HG03354 (cell line): ENCODE results near the gene DPY19L1.
A peak's percentile ranks its signal among the peaks of the same experiment; 100 is the strongest.
"Not testable (repeated sequence)": the region's sequence is repeated elsewhere in the genome, so short reads cannot be mapped to it uniquely, and the experiment has no call there.

Source experiments
- ATAC-seq: cut with Tn5 transposase; IDR thresholded peaks from one replicate; pipeline ENCODE4 v1.9.1; 2021; ENCODE audit warnings: mild to moderate bottlenecking; ENCODE audit not compliant: unreplicated experiment, poor library complexity, severe bottlenecking

DPY19L1 gene

DNA sequence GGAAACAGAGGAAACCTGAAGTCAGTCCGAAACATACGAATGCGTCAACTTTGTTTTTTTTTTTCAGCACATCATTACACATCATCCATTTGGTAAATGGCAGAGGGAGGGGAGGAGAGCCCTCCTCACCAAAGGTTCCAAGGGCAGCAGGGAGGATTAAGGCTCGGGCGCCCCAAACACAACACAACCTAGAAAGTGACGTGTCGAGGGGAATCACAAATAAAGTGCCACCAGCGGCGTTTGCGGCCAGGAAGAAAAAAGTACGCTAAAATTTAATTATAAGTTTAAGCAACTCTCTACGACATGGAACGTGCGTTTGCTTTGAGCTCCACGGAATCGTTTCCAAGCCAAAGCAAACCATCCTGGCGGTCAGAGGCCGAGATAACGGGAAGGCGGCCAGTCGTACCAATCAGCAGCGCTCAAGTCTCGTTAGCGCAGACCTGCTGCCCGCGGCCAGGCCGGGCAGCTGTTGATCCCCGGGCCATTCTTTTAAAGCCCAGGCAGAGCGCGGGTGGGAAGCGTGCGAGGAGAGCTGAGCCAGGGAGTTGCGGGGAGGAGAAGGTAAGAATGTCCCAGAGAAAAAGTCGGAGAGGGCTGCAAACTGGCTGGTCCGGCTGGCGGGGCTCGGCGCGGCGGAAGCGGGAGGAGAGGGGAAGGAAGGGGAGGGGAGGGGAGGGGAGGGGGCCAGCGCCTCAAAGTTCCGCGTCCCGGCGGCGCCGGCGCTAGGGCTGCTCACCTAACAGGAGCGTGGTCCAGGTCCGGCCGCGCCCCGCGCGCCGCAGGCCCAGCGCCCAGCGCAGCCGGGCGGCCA lies 719 bp downstream of the DPY19L1 start:
- ATAC-seq: peak; percentile 26

- ATAC-seq: peak; percentile 26
Measured at GRCh38 chr7:35035511-35035961, 1.7 kb downstream of the DPY19L1 start.

GRCh38 chr7:35032166-35032565 lies 5.1 kb downstream of the DPY19L1 start:
- ATAC-seq: no peak

DNA sequence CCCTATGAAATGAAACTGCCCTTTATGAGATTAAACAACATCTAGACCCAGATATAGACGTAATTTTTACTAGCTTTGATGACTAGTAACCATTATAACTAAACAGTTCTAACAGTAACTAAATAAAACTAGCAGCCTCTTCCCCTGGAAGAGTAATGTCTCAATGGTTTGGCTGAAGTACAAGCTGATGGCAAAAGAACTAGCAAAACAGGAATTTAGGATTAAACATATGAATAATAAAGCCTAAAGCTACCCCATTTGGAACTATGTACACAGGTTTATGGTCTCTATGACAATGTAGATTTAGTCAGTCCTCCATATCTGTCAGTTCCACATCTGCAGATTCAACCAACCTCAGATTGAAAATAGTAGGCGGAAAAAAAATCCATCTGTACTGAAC lies 6.4 kb downstream of the DPY19L1 start:
- ATAC-seq: no peak

DNA sequence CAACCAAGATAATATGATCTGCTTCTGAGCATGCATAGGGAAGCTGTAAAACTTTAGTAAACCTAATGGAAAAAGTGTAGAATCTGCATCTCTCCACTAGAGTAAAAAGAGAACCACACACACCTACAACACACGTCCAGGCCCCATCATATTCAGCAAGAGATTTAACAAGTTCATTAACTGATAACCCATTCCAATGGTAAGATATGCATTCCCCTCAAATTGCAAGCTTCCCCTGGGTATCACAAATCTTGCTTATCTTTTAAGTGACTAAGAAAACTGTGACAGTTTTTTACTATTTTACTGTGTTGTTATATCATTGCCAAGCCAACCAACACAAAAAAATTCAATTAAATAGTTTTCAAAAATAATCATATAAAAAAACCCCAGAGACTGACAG lies 8.0 kb downstream of the DPY19L1 start:
- no peak for ATAC-seq

- ATAC-seq: no peak
Measured at GRCh38 chr7:35026150-35026549, 11.1 kb downstream of the DPY19L1 start.

- no peak for ATAC-seq
Measured at GRCh38 chr7:35025369-35025870, 11.9 kb downstream of the DPY19L1 start.

- ATAC-seq: no peak
Measured at GRCh38 chr7:35024298-35024697, 13.0 kb downstream of the DPY19L1 start.

DNA sequence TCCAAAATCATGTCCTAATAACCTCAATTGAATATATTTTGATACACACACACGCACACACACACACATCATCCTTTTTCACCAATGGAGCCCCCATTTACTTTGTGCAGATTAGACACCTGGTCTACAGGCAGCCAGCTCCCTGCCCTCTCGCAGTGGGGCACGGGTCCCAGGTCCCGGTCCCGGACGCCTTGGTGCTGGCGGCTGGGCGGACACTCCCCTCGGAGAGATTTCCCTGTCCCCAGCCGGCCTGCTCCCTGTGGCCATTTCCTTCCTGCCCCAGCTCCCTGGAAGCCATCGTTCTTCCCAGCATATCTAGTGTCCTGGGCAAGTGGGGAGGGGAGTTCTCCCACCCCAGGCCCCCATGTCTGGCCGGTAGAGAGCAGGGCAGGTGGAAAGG lies 14.6 kb downstream of the DPY19L1 start:
- ATAC-seq: no peak

DNA sequence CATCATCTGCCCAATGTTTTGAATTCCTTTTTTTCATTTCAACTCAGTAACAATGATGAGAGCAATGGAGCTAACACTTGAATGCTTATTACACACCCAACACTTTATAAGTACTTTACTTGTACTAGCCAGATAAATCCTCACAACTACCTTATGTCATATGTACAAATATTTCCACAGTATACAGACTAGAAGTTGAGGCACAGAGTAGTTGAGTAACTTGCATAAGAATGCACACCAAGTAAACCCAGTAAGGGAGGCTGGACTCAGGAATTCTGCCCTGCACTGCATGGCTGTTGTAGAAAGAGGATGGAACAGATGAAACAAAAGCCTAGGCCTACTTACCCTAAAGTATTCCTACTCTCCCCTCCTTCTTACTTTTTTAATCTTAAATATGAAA lies 15.8 kb downstream of the DPY19L1 start:
- ATAC-seq: no peak

GRCh38 chr7:35019801-35020200 lies 17.5 kb downstream of the DPY19L1 start:
- ATAC-seq: no peak

DNA sequence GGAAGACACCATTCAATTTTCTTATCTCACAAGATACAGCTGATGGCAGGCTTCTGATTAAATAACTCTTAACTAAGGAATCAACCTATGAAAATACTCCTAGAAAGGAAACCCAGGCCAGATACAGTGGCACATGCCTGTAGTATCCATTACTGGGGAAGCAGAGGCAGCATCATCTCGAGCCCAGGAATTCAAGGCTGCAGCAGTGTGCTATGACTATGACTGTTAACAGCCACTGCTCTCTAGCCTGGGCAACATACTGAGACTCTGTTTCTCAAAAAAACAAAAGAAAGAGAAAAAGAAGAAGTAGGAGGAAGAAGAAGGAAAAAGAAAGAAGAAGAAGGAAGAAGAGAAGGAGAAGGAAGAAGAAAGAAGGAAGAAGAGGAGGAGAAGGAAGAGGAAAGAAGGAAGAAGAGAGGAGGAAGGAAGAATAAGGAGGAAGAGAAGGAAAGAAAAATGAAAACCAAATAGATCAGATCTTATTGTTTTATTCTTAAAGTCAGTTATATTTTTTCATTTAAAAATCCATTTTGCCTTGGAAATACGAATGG lies 18.0 kb downstream of the DPY19L1 start:
- no peak for ATAC-seq

DNA sequence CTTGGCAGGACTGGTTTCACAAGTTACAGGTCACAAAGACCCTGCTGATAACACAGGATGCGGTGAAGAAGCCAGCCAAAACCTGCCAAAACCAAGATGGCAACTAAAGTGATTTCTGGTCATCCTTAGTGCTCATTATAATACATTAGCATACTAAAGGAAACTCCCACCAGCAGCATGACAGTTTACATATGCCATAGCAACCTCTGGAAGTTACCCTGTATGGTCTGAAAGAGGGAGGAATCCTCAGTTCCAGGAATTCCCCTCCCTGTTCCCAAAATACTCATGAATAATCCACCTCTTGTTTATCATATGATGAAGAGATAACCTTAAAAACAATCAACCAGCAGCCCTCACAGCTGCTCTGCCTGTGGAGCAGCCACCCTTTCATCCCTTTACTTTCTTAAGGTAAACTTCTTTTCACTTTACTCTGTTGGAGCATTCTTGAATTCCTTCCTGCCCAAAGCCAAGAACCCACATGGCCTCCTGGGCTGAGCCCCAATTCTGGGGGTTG lies 21.9 kb downstream of the DPY19L1 start:
- ATAC-seq: no peak

- no peak for ATAC-seq
Measured at GRCh38 chr7:35012160-35012559, 25.1 kb downstream of the DPY19L1 start.

DNA sequence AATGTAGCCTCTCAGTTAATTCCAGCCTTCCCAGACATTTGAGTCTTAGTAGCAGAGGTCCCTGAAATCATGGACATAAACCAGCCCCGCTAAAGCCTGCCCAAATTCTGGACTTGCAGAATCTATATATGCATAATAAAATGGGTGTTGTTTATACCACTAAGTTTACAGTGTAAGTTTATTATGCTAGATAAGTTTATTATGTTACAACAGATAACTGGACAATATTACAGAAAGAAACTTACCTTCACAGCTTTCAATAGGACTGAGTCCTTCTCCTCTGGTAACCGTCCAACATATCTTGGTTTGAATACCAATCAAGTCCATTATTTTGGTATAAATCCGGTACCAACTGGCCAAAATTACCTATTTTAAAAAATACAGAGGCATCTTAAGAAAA lies 26.2 kb downstream of the DPY19L1 start:
- ATAC-seq: no peak

DNA sequence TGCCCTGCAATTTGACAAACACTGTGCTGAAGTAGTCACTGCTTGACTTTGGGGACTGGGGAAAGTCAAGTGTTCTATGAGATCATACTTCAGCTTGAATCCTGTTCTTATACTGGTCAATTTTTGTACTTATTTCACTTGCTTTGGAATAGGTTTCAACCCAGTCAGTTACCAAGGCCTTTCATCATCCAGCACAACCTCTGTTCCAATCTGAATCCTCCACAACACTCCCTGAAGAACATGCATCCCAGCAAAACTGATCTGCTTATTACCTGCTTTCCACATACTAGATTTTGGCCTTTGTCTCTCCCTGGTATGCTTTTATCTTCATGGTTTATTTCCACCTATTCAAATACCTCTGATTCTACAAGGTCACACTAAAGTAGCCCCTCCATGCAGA lies 29.5 kb downstream of the DPY19L1 start:
- ATAC-seq: no peak

DNA sequence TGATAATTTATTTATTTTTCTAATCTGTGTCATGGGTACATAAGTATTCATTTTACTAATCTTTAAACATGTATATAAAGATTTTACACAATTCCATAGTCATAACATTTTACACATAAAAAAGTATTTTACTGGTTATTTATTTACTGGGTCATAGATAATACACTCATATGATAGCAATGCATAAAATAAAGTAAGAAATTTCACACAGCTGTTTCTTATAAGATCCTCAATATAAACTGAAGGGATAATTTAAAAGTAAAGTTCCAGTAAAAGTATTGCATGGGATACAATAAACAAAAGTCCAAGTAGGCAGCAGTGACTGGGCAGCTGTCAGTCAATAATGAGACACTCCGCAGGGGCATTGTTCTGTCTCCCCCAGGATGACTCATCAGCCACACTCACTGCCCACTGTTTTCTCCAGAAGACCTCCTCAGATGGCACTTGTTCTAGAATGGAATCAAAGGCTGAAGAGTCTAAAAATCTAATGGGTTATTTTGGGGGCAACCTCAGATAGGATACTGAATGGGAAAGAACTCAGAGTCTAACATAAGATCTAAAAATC lies 32.7 kb downstream of the DPY19L1 start:
- no peak for ATAC-seq

- ATAC-seq: peak; percentile 78
Measured at GRCh38 chr7:35003679-35004303, 33.5 kb downstream of the DPY19L1 start.

- ATAC-seq: peak; percentile 5
Measured at GRCh38 chr7:35003177-35003650, 34.1 kb downstream of the DPY19L1 start.

- not testable (repeated sequence) for ATAC-seq
Measured at GRCh38 chr7:34998335-34998734, 39.0 kb downstream of the DPY19L1 start.
